ENCODE measurements around the gene IL3. TPM values are rescaled to one million over a fixed set of nuclear protein-coding genes. Genes with fewer than 3 reads are reported as not detected.
A peak's percentile ranks its signal among the peaks of the same experiment; 100 is the strongest.

Gene IL3
- total RNA-seq, 1 donor from 2014 or later: 142 TPM

- Mint-ChIP-seq H3K9me3 (no peaks in the 10 kb centered on the region), H3K27ac (peak overlapping the region; percentile 92), H3K4me3 (ENCODE audit: low read depth) (peak overlapping the region; percentile 34), H3K36me3 (ENCODE audit: low read depth) (no peaks in the 10 kb centered on the region), H3K27me3 (ENCODE audit: low read depth) (peaks cover 24% of the 10 kb centered on the region), H3K4me1 (ENCODE audit: low read depth) (peaks cover 48% of the 10 kb centered on the region)
- intact Hi-C loops (cut with micrococcal nuclease): loop anchor here (1.0 to 10.0 kb wide), 10 partner anchors 9 to 765 kb away; partner anchors contain the start of genes ACSL6, FNIP1 and RAPGEF6
- peak; percentile 82 for DNase-seq (ENCODE audit: low spot score)
Observed at GRCh38 chr5:132019857-132020555, 40.4 kb upstream of the IL3 start.

- Mint-ChIP-seq H3K4me3 (ENCODE audit: low read depth) (no peak overlapping the region), H3K36me3 (ENCODE audit: low read depth) (no peaks in the 10 kb centered on the region), H3K9me3 (no peaks in the 10 kb centered on the region), H3K4me1 (ENCODE audit: low read depth) (peaks cover 48% of the 10 kb centered on the region), H3K27me3 (ENCODE audit: low read depth) (peaks cover 19% of the 10 kb centered on the region), H3K27ac (peak overlapping the region; percentile 92)
- no peak for DNase-seq (ENCODE audit: low spot score)
- intact Hi-C loops (cut with micrococcal nuclease): loop anchor here (1.0 to 10.0 kb wide), 8 partner anchors 9 to 736 kb away; partner anchors contain the start of genes ACSL6 and FNIP1
Observed at GRCh38 chr5:132020568-132021339, 39.7 kb upstream of the IL3 start.

GRCh38 chr5:132021654-132022053 lies 38.8 kb upstream of the IL3 start:
- Mint-ChIP-seq H3K9me3 (no peaks in the 10 kb centered on the region), H3K27ac (no peak overlapping the region), H3K27me3 (ENCODE audit: low read depth) (peaks cover 11% of the 10 kb centered on the region), H3K4me3 (ENCODE audit: low read depth) (no peak overlapping the region), H3K4me1 (ENCODE audit: low read depth) (peaks cover 39% of the 10 kb centered on the region), H3K36me3 (ENCODE audit: low read depth) (no peaks in the 10 kb centered on the region)
- intact Hi-C loops (cut with micrococcal nuclease): loop anchor here (2.0 to 10.0 kb wide), 5 partner anchors 15 to 737 kb away; partner anchors contain the start of gene FNIP1
- no peak for DNase-seq (ENCODE audit: low spot score)

- Mint-ChIP-seq H3K36me3 (ENCODE audit: low read depth) (no peaks in the 10 kb centered on the region), H3K27me3 (ENCODE audit: low read depth) (peaks cover 3% of the 10 kb centered on the region), H3K9me3 (no peaks in the 10 kb centered on the region), H3K4me3 (ENCODE audit: low read depth) (no peak overlapping the region), H3K4me1 (ENCODE audit: low read depth) (peaks cover 34% of the 10 kb centered on the region), H3K27ac (peak overlapping the region; percentile 74)
- no peak for DNase-seq (ENCODE audit: low spot score)
- intact Hi-C loops (cut with micrococcal nuclease): loop anchor here (2.0 to 10.0 kb wide), 4 partner anchors 14 to 738 kb away; partner anchors contain the start of gene FNIP1
Observed at GRCh38 chr5:132022737-132023136, 37.7 kb upstream of the IL3 start.

GRCh38 chr5:132023258-132024116 lies 37.0 kb upstream of the IL3 start:
- no peak overlapping the region for H3K4me3 Mint-ChIP-seq (ENCODE audit: low read depth)
- intact Hi-C loops (cut with micrococcal nuclease): loop anchor here (2.0 to 10.0 kb wide), 4 partner anchors 13 to 739 kb away; partner anchors contain the start of gene FNIP1
- H3K36me3 Mint-ChIP-seq (ENCODE audit: low read depth): no peaks in the 10 kb centered on the region
- peaks cover 3% of the 10 kb centered on the region for H3K27me3 Mint-ChIP-seq (ENCODE audit: low read depth)
- H3K9me3 Mint-ChIP-seq: no peaks in the 10 kb centered on the region
- peaks cover 33% of the 10 kb centered on the region for H3K4me1 Mint-ChIP-seq (ENCODE audit: low read depth)
- DNase-seq (ENCODE audit: low spot score): no peak
- peak overlapping the region; percentile 74 for H3K27ac Mint-ChIP-seq

GRCh38 chr5:132024117-132024435 lies 36.4 kb upstream of the IL3 start:
- Mint-ChIP-seq H3K27me3 (ENCODE audit: low read depth) (peaks cover 3% of the 10 kb centered on the region), H3K4me1 (ENCODE audit: low read depth) (peaks cover 29% of the 10 kb centered on the region), H3K36me3 (ENCODE audit: low read depth) (no peaks in the 10 kb centered on the region), H3K27ac (no peak overlapping the region), H3K9me3 (no peaks in the 10 kb centered on the region), H3K4me3 (ENCODE audit: low read depth) (no peak overlapping the region)
- intact Hi-C loops (cut with micrococcal nuclease): loop anchor here (5.0 to 10.0 kb wide), 3 partner anchors 227 to 739 kb away; partner anchors contain the start of gene FNIP1
- no peak for DNase-seq (ENCODE audit: low spot score)

- H3K4me1 Mint-ChIP-seq (ENCODE audit: low read depth): peaks cover 23% of the 10 kb centered on the region
- DNase-seq (ENCODE audit: low spot score): no peak
- peaks cover 7% of the 10 kb centered on the region for H3K27me3 Mint-ChIP-seq (ENCODE audit: low read depth)
- no peaks in the 10 kb centered on the region for H3K9me3 Mint-ChIP-seq
- peaks cover under 1% of the 10 kb centered on the region for H3K36me3 Mint-ChIP-seq (ENCODE audit: low read depth)
- no peak overlapping the region for H3K4me3 Mint-ChIP-seq (ENCODE audit: low read depth)
- intact Hi-C loops (cut with micrococcal nuclease): loop anchor here (5.0 to 10.0 kb wide), 3 partner anchors 228 to 740 kb away; partner anchors contain the start of gene FNIP1
- no peak overlapping the region for H3K27ac Mint-ChIP-seq
Observed at GRCh38 chr5:132024789-132025402, 35.6 kb upstream of the IL3 start.

- H3K27me3 Mint-ChIP-seq (ENCODE audit: low read depth): peaks cover 12% of the 10 kb centered on the region
- DNase-seq (ENCODE audit: low spot score): no peak
- H3K27ac Mint-ChIP-seq: no peak overlapping the region
- H3K4me3 Mint-ChIP-seq (ENCODE audit: low read depth): no peak overlapping the region
- H3K9me3 Mint-ChIP-seq: no peaks in the 10 kb centered on the region
- peaks cover 2% of the 10 kb centered on the region for H3K36me3 Mint-ChIP-seq (ENCODE audit: low read depth)
- H3K4me1 Mint-ChIP-seq (ENCODE audit: low read depth): peaks cover 17% of the 10 kb centered on the region
- intact Hi-C loops (cut with micrococcal nuclease): loop anchor here (10.0 kb wide), 1 partner anchor 741 kb away; no protein-coding TSS in a partner anchor
Observed at GRCh38 chr5:132025403-132025971, 35.0 kb upstream of the IL3 start.

GRCh38 chr5:132026516-132027008 lies 33.9 kb upstream of the IL3 start:
- Mint-ChIP-seq H3K4me1 (ENCODE audit: low read depth) (peaks cover 10% of the 10 kb centered on the region), H3K27me3 (ENCODE audit: low read depth) (peaks cover 12% of the 10 kb centered on the region), H3K4me3 (ENCODE audit: low read depth) (no peak overlapping the region), H3K36me3 (ENCODE audit: low read depth) (peaks cover 2% of the 10 kb centered on the region), H3K27ac (no peak overlapping the region), H3K9me3 (no peaks in the 10 kb centered on the region)
- DNase-seq (ENCODE audit: low spot score): no peak
- intact Hi-C loops (cut with micrococcal nuclease): loop anchor here (10.0 kb wide), 1 partner anchor 742 kb away; no protein-coding TSS in a partner anchor

GRCh38 chr5:132027027-132027426 lies 33.4 kb upstream of the IL3 start:
- intact Hi-C loops (cut with micrococcal nuclease): loop anchor here (10.0 kb wide), 1 partner anchor 742 kb away; no protein-coding TSS in a partner anchor
- H3K4me1 Mint-ChIP-seq (ENCODE audit: low read depth): peaks cover 12% of the 10 kb centered on the region
- peaks cover 12% of the 10 kb centered on the region for H3K27me3 Mint-ChIP-seq (ENCODE audit: low read depth)
- H3K27ac Mint-ChIP-seq: peak overlapping the region; percentile 57
- DNase-seq (ENCODE audit: low spot score): no peak
- no peak overlapping the region for H3K4me3 Mint-ChIP-seq (ENCODE audit: low read depth)
- H3K9me3 Mint-ChIP-seq: no peaks in the 10 kb centered on the region
- peaks cover 2% of the 10 kb centered on the region for H3K36me3 Mint-ChIP-seq (ENCODE audit: low read depth)

GRCh38 chr5:132029609-132030330 lies 30.7 kb upstream of the IL3 start:
- peaks cover 16% of the 10 kb centered on the region for H3K9me3 Mint-ChIP-seq
- peaks cover 5% of the 10 kb centered on the region for H3K36me3 Mint-ChIP-seq (ENCODE audit: low read depth)
- no peak overlapping the region for H3K4me3 Mint-ChIP-seq (ENCODE audit: low read depth)
- intact Hi-C loops (cut with micrococcal nuclease): loop anchor here (10.0 kb wide), 1 partner anchor 745 kb away; no protein-coding TSS in a partner anchor
- no peak for DNase-seq (ENCODE audit: low spot score)
- H3K4me1 Mint-ChIP-seq (ENCODE audit: low read depth): peaks cover 12% of the 10 kb centered on the region
- peaks cover 21% of the 10 kb centered on the region for H3K27me3 Mint-ChIP-seq (ENCODE audit: low read depth)
- no peak overlapping the region for H3K27ac Mint-ChIP-seq

Data from activated T-helper 2 cell treated with anti-CD3 and anti-CD28 coated beads, Interferon-gamma antibody, Interleukin-2, Interleukin-4, amounts not matched to agents 10 μg/mL and 5 μg/mL and 100 μg/mL, durations not matched to agents 14 hours and 24 hours and 36 hours (primary cell).